D721Med (cell line): ENCODE results near the gene CFAP99.

Source experiments
- DNase-seq: peaks from one replicate; pipeline ENCODE4 v3.0.0; 2011; ENCODE audit warnings: low spot score; ENCODE audit not compliant: insufficient read length
- FAIRE-seq: peaks from 2 replicates; lab custom pipeline; 2011; peaks lifted over from hg19 to GRCh38; lab: Jason Lieb, UNC
- CTCF ChIP-seq: IDR thresholded peaks from 2 replicates; pipeline ENCODE4 v1.5.1; 2012; ENCODE audit warnings: mild to moderate bottlenecking, control low read depth; ENCODE audit not compliant: insufficient read depth; ENCODE audit errors: missing control alignments

Gene CFAP99

GRCh38 chr4:2417226-2417764 is 1.5 kb upstream of the CFAP99 start:
- DNase-seq: no peak
- no peak for FAIRE-seq
- no peak for TF ChIP-seq CTCF

DNA sequence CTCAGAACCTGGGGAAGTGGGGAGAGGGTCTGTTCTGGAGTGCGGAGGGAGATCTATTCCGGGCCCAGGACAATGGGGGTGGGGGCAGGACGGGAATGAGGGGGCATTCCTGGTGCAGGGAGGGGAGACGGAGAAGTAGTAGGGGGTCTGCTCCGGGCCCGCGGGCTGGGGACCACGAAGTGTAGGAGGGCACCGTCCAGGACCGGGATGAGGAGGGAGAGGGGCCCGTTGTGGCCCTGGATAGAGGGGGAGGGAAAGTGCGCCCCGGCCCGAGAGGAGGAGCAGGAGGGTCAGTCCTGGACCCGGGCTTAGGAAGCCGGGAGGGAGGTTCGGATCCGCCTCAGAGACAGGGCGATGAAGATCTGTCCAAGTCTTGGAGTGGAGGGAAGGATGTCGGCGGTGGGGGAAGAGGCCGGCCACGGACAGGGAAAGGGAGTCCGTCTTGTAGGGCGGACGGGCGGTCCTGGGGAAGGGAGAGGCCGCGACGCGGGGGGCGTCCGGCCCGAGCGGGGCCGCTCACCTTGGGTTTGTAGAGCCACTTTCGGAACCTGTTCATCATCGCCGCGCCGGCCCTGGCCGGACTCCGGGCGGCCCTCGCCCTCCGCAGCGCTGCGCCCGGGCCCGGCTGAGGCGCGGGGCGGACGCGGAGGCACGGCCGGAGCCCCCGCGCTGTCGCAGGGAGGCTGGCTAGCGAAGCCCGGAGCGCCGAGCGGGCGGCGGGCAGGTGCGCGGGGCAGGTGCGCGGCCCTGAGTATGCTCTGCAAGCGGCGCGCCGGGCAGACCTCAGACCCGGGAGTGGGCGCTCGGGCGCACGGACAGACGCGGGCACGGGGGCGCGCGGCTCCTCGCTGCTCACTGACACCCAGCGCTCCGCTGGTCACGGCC is 748 bp upstream of the CFAP99 start, which contains the start of gene ZFYVE28:
Gene ZFYVE28 (minus strand): TSS at position 881 of the 885 bp plus-strand sequence. CDS start 322 bp downstream, at position 559.
- FAIRE-seq (no peak), DNase-seq (no peak)
- TF ChIP-seq CTCF: no peak

DNA sequence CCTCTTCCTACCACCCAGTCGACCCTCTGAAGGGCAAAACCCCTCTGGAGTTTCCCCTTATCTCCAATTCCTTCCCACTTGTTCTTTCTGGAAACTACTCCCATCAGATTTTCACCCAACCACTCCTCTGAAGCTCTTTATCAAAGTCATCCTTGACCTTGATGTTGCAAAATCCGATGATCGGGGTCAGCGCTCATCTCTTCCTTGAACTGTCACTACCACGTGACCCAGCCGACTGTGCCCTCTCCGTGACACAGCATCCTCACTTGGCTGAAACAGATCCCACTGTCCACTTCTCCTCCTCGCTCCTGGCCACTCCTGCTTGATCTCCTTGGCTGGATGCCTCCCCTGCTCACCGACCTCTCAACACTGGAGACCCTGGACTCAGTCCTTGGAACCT is 1.1 kb downstream of the CFAP99 start:
- FAIRE-seq (no peak), DNase-seq (no peak)
- no peak for TF ChIP-seq CTCF

- FAIRE-seq (no peak), DNase-seq (no peak)
- TF ChIP-seq CTCF: no peak
Observed at GRCh38 chr4:2421928-2422327, 3.2 kb downstream of the CFAP99 start.

- FAIRE-seq: no peak
- TF ChIP-seq CTCF: no peak
- no peak for DNase-seq
Observed at GRCh38 chr4:2423066-2423465, 4.3 kb downstream of the CFAP99 start.

DNA sequence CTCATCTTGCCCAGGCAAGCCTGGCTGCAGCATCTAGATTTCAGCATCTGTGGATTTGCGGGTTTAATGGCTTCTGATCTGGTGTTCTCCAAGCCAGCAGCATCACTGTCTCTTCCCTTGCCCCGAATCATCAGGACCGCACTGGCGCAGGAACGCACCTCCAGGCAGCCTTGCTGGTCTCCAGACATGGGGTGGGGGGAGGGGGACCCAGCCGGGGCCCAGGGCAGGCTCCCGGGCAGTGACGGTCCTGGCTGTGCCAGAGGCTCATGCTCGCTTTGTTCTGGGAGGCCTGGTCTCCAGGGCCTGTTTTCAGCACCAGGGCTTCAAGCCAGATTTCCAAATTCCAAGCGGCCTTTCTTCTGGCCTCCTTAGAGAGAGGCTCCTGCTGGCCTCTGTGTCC is 4.9 kb downstream of the CFAP99 start:
- FAIRE-seq: no peak
- no peak for TF ChIP-seq CTCF
- no peak for DNase-seq

GRCh38 chr4:2424581-2424980 is 5.8 kb downstream of the CFAP99 start:
- no peak for TF ChIP-seq CTCF
- DNase-seq: no peak
- FAIRE-seq: no peak
